CD4-positive, alpha-beta T cell (primary cell): ENCODE data around the gene CTNNA2. TPM values are rescaled to one million over a fixed set of nuclear protein-coding genes. Genes with fewer than 3 reads are reported as not detected.

ENCODE experiments used
- ATAC-seq: fragments of 200-7000 bp; cut with Tn5 transposase; one replicate; pipeline ENCODE4 v1.10.0; 2022; ENCODE audit warnings: mild to moderate bottlenecking; ENCODE audit not compliant: poor library complexity
- CTCF ChIA-PET: fragments of 350-600 bp; sonication (Branson Sonifier 250); formaldehyde crosslinking; loops from one replicate; lab custom pipeline; 2021; ENCODE audit warnings: antibody characterized with exemption, inconsistent platforms; lab: Charles Lee
- POLR2A ChIA-PET: fragments of 350-600 bp; sonication (Branson Sonifier 250); formaldehyde crosslinking; loops from one replicate; lab custom pipeline; 2021; ENCODE audit warnings: antibody characterized with exemption, inconsistent platforms; lab: Charles Lee
- DNase-seq, 14 experiments: peaks; one replicate each; pipeline ENCODE4 v3.0.0-alpha.2; 2013 to 2020; ENCODE audit warnings: mixed read lengths in 2 of 14
- H3K27ac ChIP-seq, 2 donors: one replicate each; pipeline versions ENCODE4 v1.5.1 to v1.7.0; 2013; ENCODE audit warnings: low read length in 2 of 2, low read depth in 1 of 2, mild to moderate bottlenecking in 1 of 2
- H3K27me3 ChIP-seq, 2 experiments: 1 replicate in 1 of 2; 2 replicates in 1 of 2; pipeline versions ENCODE4 v1.6.1 to v1.7.0; 2013; ENCODE audit warnings: low read length in 2 of 2, control low read depth in 1 of 2, mild to moderate bottlenecking in 1 of 2, moderate library complexity in 1 of 2; ENCODE audit not compliant: insufficient read depth in 2 of 2, control insufficient read depth in 1 of 2
- H3K36me3 ChIP-seq: one replicate; pipeline ENCODE4 v1.6.1; 2013; ENCODE audit warnings: low read length, control low read depth; ENCODE audit not compliant: insufficient read depth
- H3K4me1 ChIP-seq: one replicate; pipeline ENCODE4 v1.6.1; 2013; ENCODE audit warnings: low read length, control low read depth; ENCODE audit not compliant: insufficient read depth
- H3K4me3 ChIP-seq: one replicate; pipeline ENCODE4 v1.5.1; 2013; ENCODE audit warnings: mild to moderate bottlenecking, low read length, moderate library complexity
- H3K9me3 ChIP-seq, 2 experiments: 1 replicate in 1 of 2; 2 replicates in 1 of 2; pipeline versions ENCODE4 v1.6.1 to v1.7.0; 2013; ENCODE audit warnings: low read length in 2 of 2, mild to moderate bottlenecking in 2 of 2, control low read depth in 1 of 2, moderate library complexity in 1 of 2; ENCODE audit not compliant: control insufficient read depth in 1 of 2, insufficient read depth in 1 of 2
- H3K27ac Mint-ChIP-seq: one replicate; pipeline ENCODE4 v1.8.0; 2020; ENCODE audit warnings: mixed read lengths
- H3K27me3 Mint-ChIP-seq: one replicate; pipeline ENCODE4 v1.8.0; 2021; ENCODE audit warnings: mixed read lengths
- H3K36me3 Mint-ChIP-seq: one replicate; pipeline ENCODE4 v1.8.0; 2021; ENCODE audit warnings: low read depth, mixed read lengths
- H3K4me1 Mint-ChIP-seq: one replicate; pipeline ENCODE4 v1.8.0; 2021; ENCODE audit warnings: low read depth, mixed read lengths
- H3K4me3 Mint-ChIP-seq: one replicate; pipeline ENCODE4 v1.8.0; 2020; ENCODE audit warnings: mild to moderate bottlenecking, mixed read lengths
- H3K9me3 Mint-ChIP-seq: one replicate; pipeline ENCODE4 v1.8.0; 2020; ENCODE audit warnings: mixed read lengths
- CTCF ChIP-seq: fragments of 200-600 bp; IDR thresholded peaks from one replicate; pipeline ENCODE4 v1.8.0; 2022; ENCODE audit warnings: antibody characterized with exemption, mild to moderate bottlenecking
- intact Hi-C, 2 experiments: fragments of 100-400 bp; cut with DNase I in 1 of 2; cut with micrococcal nuclease in 1 of 2; formaldehyde crosslinking; loops; one replicate each; pipeline versions ENCODE4 v1.15.1 to v1.9.0; 2023 to 2025; cut with DNase I, micrococcal nuclease
- total RNA-seq, 174 experiments: library from RNA in 2 of 174; stranded (reverse) in 2 of 174; gene quantifications; one replicate each; pipeline ENCODE4 v1.2.3 and lab custom pipeline; 2021 to 2026

CTNNA2 gene
- total RNA-seq, 2 experiments from 2014 or later, result not detected

- H3K9me3 ChIP-seq, result peaks cover 0 to 2% of the 10 kb centered on the region in 2 experiments
- POLR2A ChIA-PET, result no interaction called here
- H3K4me1 ChIP-seq, result no peaks in the 10 kb centered on the region
- H3K4me3 ChIP-seq, result no peak overlapping the region
- CTCF ChIA-PET, result no interaction called here
- DNase-seq (no peak), ATAC-seq (no peak)
- no peak overlapping the region for H3K27ac ChIP-seq
- no peaks in the 10 kb centered on the region for H3K4me1 Mint-ChIP-seq
- intact Hi-C loops, result no loop called here
- no peaks in the 10 kb centered on the region for H3K27me3 ChIP-seq
- H3K4me3 Mint-ChIP-seq, result no peak overlapping the region
- no peaks in the 10 kb centered on the region for H3K36me3 ChIP-seq
- H3K27me3 Mint-ChIP-seq, result no peaks in the 10 kb centered on the region
- no peak overlapping the region for H3K27ac Mint-ChIP-seq
- H3K9me3 Mint-ChIP-seq, result peaks cover 5% of the 10 kb centered on the region
- H3K36me3 Mint-ChIP-seq, result no peaks in the 10 kb centered on the region
- TF ChIP-seq CTCF, result no peak
Measured at GRCh38 chr2:79729532-79729931, 216.7 kb downstream of the CTNNA2 start.

DNA sequence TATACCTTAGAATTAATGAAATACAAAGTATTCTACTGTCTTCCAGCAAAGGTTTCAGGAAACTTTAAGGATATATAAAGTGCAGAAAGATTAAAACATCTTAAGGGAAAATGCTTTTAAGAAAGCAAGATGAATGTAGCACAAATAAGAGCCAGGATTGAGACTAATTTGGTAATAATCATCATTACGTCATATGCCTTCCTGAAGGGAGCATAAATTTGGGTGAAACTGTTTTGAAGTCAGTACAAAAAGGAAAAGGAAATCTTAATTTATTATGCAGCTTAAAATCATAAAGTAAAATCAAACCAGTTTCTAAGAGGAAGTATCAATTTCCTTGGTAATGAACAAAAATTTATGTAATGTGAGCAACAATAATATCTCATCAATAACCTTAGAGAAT, 221.7 kb downstream of the CTNNA2 start:
- no peak for TF ChIP-seq CTCF
- CTCF ChIA-PET, result no interaction called here
- POLR2A ChIA-PET, result no interaction called here

GRCh38 chr2:79740879-79741443, 228.1 kb downstream of the CTNNA2 start:
- ATAC-seq (no peak), DNase-seq (no peak)
- no peaks in the 10 kb centered on the region for H3K27me3 Mint-ChIP-seq
- Histone ChIP-seq H3K27me3 (no peaks in the 10 kb centered on the region), H3K27ac (no peak overlapping the region), H3K9me3 (peaks cover 0 to 11% of the 10 kb centered on the region in 2 experiments), H3K4me1 (no peaks in the 10 kb centered on the region), H3K4me3 (no peak overlapping the region), H3K36me3 (no peaks in the 10 kb centered on the region)
- H3K4me1 Mint-ChIP-seq, result no peaks in the 10 kb centered on the region
- ChIA-PET POLR2A (no interaction called here), CTCF (no interaction called here)
- no peaks in the 10 kb centered on the region for H3K36me3 Mint-ChIP-seq
- intact Hi-C loops, result no loop called here
- H3K4me3 Mint-ChIP-seq, result no peak overlapping the region
- H3K27ac Mint-ChIP-seq, result no peak overlapping the region
- TF ChIP-seq CTCF, result no peak
- H3K9me3 Mint-ChIP-seq, result peaks cover 7% of the 10 kb centered on the region

More for the DNA sequence above, 221.7 kb downstream of the CTNNA2 start:
- H3K4me3 Mint-ChIP-seq, result no peak overlapping the region
- no peak for DNase-seq
- Histone ChIP-seq H3K36me3 (no peaks in the 10 kb centered on the region), H3K9me3 (peaks cover 0 to 4% of the 10 kb centered on the region in 2 experiments), H3K27me3 (no peaks in the 10 kb centered on the region), H3K4me1 (no peaks in the 10 kb centered on the region), H3K27ac (no peak overlapping the region), H3K4me3 (no peak overlapping the region)
- H3K27ac Mint-ChIP-seq, result no peak overlapping the region
- peaks cover 5% of the 10 kb centered on the region for H3K9me3 Mint-ChIP-seq
- H3K36me3 Mint-ChIP-seq, result no peaks in the 10 kb centered on the region
- H3K4me1 Mint-ChIP-seq, result no peaks in the 10 kb centered on the region
- no peaks in the 10 kb centered on the region for H3K27me3 Mint-ChIP-seq
- ATAC-seq, result no peak
- intact Hi-C loops, result no loop called here
